MM.1S (cell line): ENCODE data around the gene DIPK1B.

ENCODE experiments used
- DNase-seq: peaks from one replicate; pipeline ENCODE4 v3.0.0-alpha.2; 2015
- H2AFZ ChIP-seq: fragments of 300-600 bp; sonication (generic); 2 replicates; pipeline ENCODE4 v1.6.0; 2016; ENCODE audit warnings: antibody characterized with exemption, low read length
- H3F3A ChIP-seq: fragments of 300-600 bp; sonication (generic); 2 replicates; pipeline ENCODE4 v1.6.1; 2016; ENCODE audit warnings: mild to moderate bottlenecking, antibody characterized with exemption, low read length, moderate library complexity, mixed read lengths; ENCODE audit not compliant: insufficient read depth
- H3K27ac ChIP-seq: fragments of 300-600 bp; sonication (generic); 2 replicates; pipeline ENCODE4 v1.5.1; 2016; ENCODE audit warnings: mild to moderate bottlenecking, low read length
- H3K27me3 ChIP-seq: fragments of 300-600 bp; sonication (generic); replicated peaks from 2 replicates; pipeline ENCODE4 v1.6.0; 2016; ENCODE audit warnings: low read length; ENCODE audit not compliant: insufficient read depth
- H3K36me3 ChIP-seq: fragments of 300-600 bp; sonication (generic); replicated peaks from 2 replicates; pipeline ENCODE4 v1.6.1; 2016; ENCODE audit warnings: mild to moderate bottlenecking, low read length, mixed read lengths; ENCODE audit not compliant: insufficient read depth
- H3K4me1 ChIP-seq: fragments of 300-600 bp; sonication (generic); 2 replicates; pipeline ENCODE4 v1.6.1; 2016; ENCODE audit warnings: low read length, mixed read lengths
- H3K4me2 ChIP-seq: fragments of 300-600 bp; sonication (generic); 2 replicates; pipeline ENCODE4 v1.6.0; 2016; ENCODE audit warnings: low read depth, low read length
- H3K4me3 ChIP-seq: fragments of 300-600 bp; sonication (generic); 2 replicates; pipeline ENCODE4 v1.5.1; 2016; ENCODE audit warnings: low read length, mixed read lengths
- H3K79me2 ChIP-seq: fragments of 300-600 bp; sonication (generic); 2 replicates; pipeline ENCODE4 v1.6.1; 2016; ENCODE audit warnings: mixed run types, low read length, mixed read lengths
- H3K9ac ChIP-seq: fragments of 300-600 bp; sonication (generic); 2 replicates; pipeline ENCODE4 v1.6.1; 2016; ENCODE audit warnings: low read length, mixed read lengths
- H3K9me2 ChIP-seq: fragments of 300-600 bp; sonication (generic); replicated peaks from 2 replicates; pipeline ENCODE4 v1.6.1; 2016; ENCODE audit warnings: mild to moderate bottlenecking, low read length, mixed read lengths; ENCODE audit not compliant: insufficient read depth
- H3K9me3 ChIP-seq: fragments of 300-600 bp; sonication (generic); replicated peaks from 2 replicates; pipeline ENCODE4 v1.6.1; 2016; ENCODE audit warnings: mild to moderate bottlenecking, low read length, mixed read lengths; ENCODE audit not compliant: insufficient read depth
- H4K20me1 ChIP-seq: fragments of 300-600 bp; sonication (generic); 2 replicates; pipeline ENCODE4 v1.6.1; 2016; ENCODE audit warnings: mild to moderate bottlenecking, low read length, moderate library complexity, mixed read lengths; ENCODE audit not compliant: insufficient read depth
- EZH2 ChIP-seq: fragments of 300-600 bp; sonication (generic); optimal IDR thresholded peaks from 2 replicates; pipeline ENCODE3; 2017; ENCODE audit warnings: low read depth, mild to moderate bottlenecking, antibody characterized with exemption, low read length, mixed read lengths
- EZH2phosphoT487 ChIP-seq: fragments of 300-600 bp; sonication (generic); IDR thresholded peaks from 2 replicates; pipeline ENCODE4 v1.6.1; 2018; ENCODE audit warnings: antibody characterized with exemption, low read length
- TF ChIP-seq, protein P1 (sequence below): fragments of 300-600 bp; sonication (generic); IDR thresholded peaks from 2 replicates; pipeline ENCODE4 v1.5.1; 2016; ENCODE audit warnings: antibody characterized with exemption, low read length, mixed read lengths

DIPK1B gene

GRCh38 chr9:136762221-136762691, 49.9 kb downstream of the DIPK1B start:
- Histone ChIP-seq H4K20me1 (no peaks in the 10 kb centered on the region), H3K4me3 (no peak overlapping the region), H3K27me3 (peaks cover 31% of the 10 kb centered on the region), H3K4me2 (no peak overlapping the region), H2AFZ (no peak overlapping the region), H3F3A (peaks cover 18% of the 10 kb centered on the region), H3K36me3 (no peaks in the 10 kb centered on the region), H3K9me2 (no peaks in the 10 kb centered on the region), H3K79me2 (no peaks in the 10 kb centered on the region), H3K27ac (no peak overlapping the region), H3K4me1 (peaks cover 13% of the 10 kb centered on the region), H3K9ac (no peak overlapping the region), H3K9me3 (no peaks in the 10 kb centered on the region)
- DNase-seq, result no peak
- TF ChIP-seq, protein P1, sequence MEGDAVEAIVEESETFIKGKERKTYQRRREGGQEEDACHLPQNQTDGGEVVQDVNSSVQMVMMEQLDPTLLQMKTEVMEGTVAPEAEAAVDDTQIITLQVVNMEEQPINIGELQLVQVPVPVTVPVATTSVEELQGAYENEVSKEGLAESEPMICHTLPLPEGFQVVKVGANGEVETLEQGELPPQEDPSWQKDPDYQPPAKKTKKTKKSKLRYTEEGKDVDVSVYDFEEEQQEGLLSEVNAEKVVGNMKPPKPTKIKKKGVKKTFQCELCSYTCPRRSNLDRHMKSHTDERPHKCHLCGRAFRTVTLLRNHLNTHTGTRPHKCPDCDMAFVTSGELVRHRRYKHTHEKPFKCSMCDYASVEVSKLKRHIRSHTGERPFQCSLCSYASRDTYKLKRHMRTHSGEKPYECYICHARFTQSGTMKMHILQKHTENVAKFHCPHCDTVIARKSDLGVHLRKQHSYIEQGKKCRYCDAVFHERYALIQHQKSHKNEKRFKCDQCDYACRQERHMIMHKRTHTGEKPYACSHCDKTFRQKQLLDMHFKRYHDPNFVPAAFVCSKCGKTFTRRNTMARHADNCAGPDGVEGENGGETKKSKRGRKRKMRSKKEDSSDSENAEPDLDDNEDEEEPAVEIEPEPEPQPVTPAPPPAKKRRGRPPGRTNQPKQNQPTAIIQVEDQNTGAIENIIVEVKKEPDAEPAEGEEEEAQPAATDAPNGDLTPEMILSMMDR, result no peak
- TF ChIP-seq EZH2, result no peak
- TF ChIP-seq EZH2phosphoT487, result no peak

DNA sequence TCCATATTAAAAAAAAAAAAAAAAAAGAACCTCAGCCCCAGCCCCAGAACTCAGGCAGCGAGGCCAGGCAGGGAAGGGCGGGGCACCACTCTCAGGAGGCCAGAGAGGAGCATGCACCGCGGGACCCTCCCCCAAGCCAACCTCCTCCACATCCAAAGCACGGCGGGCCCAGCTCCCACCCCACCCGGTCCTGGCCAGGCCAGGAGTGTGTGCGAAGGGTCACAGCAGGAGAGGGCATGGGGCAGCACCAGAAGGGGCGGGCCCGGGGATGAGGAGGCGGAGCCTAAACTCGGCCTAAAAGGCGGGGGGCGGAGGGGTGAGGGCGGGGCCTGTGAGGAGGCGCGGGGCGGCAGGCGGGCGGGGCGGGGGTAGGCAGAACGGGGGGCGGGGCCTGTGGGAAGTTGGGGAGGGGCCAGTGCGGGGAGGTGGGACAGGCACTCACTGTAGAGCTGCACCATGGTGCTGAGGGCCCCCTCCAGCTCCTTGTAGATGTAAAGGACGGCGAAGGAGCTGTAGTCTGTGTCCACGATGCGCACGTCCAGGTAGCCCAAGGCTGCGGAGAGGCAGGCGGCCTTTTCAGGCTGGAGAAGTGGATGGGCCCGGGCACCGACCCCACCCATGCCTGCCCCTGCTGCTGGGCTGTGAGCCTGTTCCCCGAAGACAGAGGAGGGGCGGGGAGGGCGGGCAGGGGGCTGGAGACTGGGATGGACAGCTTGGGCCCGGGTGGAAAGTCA, 50.7 kb downstream of the DIPK1B start:
- Histone ChIP-seq H3K4me1 (peaks cover 18% of the 10 kb centered on the region), H3F3A (peaks cover 26% of the 10 kb centered on the region), H3K9ac (no peak overlapping the region), H3K4me2 (no peak overlapping the region), H3K79me2 (no peaks in the 10 kb centered on the region), H3K9me2 (no peaks in the 10 kb centered on the region), H3K4me3 (no peak overlapping the region), H3K27me3 (peaks cover 28% of the 10 kb centered on the region), H3K36me3 (no peaks in the 10 kb centered on the region), H3K9me3 (no peaks in the 10 kb centered on the region), H3K27ac (no peak overlapping the region), H2AFZ (no peak overlapping the region), H4K20me1 (no peaks in the 10 kb centered on the region)
- TF ChIP-seq EZH2phosphoT487, result no peak
- TF ChIP-seq EZH2, result no peak
- TF ChIP-seq, protein P1, result no peak
- DNase-seq, result no peak

DNA sequence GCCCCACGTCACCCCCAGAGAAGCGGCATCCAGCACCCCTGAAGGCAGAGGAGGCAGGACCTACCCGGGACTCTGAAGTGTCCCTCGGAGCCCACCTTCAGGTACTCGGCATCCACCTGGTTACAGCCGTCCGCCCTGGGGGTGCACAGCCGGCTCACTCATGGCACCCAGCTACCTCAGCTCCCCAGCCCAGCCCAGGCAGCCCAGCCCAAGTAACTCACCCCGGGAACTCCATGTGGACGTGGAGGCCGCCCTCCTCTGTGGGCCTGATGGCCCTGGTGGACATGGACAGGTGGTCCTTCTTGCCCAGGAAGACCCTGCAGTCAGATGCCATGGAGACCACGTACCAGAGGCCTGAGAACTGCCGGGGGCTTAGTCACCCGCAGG, 51.3 kb downstream of the DIPK1B start:
- Histone ChIP-seq H3K4me3 (no peak overlapping the region), H3K9ac (no peak overlapping the region), H3K36me3 (no peaks in the 10 kb centered on the region), H3K27me3 (peaks cover 27% of the 10 kb centered on the region), H3K27ac (no peak overlapping the region), H3K4me1 (peaks cover 17% of the 10 kb centered on the region), H2AFZ (no peak overlapping the region), H3K9me2 (no peaks in the 10 kb centered on the region), H3F3A (peaks cover 28% of the 10 kb centered on the region), H4K20me1 (no peaks in the 10 kb centered on the region), H3K9me3 (no peaks in the 10 kb centered on the region), H3K79me2 (no peaks in the 10 kb centered on the region), H3K4me2 (no peak overlapping the region)
- DNase-seq, result no peak
- TF ChIP-seq EZH2 (no peak), EZH2phosphoT487 (no peak)
- TF ChIP-seq, protein P1, result no peak
